IPS DF 19.7 (cell line): ENCODE measurements around the gene SYNJ2.
"Not testable (repeated sequence)": the region's sequence is repeated elsewhere in the genome, so short reads cannot be mapped to it uniquely, and the experiment has no call there.

Experiments
- DNase-seq: peaks from one replicate; pipeline ENCODE4 v3.0.0-alpha.2; 2013; ENCODE audit warnings: low read depth, low spot score

The SYNJ2 gene

GRCh38 chr6:157956171-157956730, 25.4 kb upstream of the SYNJ2 start:
- DNase-seq: no peak

GRCh38 chr6:157959451-157960227, 22.0 kb upstream of the SYNJ2 start:
- no peak for DNase-seq

- no peak for DNase-seq
Observed at GRCh38 chr6:157961153-157961831, 20.4 kb upstream of the SYNJ2 start.

- DNase-seq: no peak
Observed at GRCh38 chr6:157961832-157962575, 19.7 kb upstream of the SYNJ2 start.

- DNase-seq: no peak
Observed at GRCh38 chr6:157962601-157963302, 18.9 kb upstream of the SYNJ2 start.

GRCh38 chr6:157964100-157964499, 17.6 kb upstream of the SYNJ2 start:
- no peak for DNase-seq

- no peak for DNase-seq
Observed at GRCh38 chr6:157965387-157965786, 16.3 kb upstream of the SYNJ2 start.

- no peak for DNase-seq
Observed at GRCh38 chr6:157966589-157966977, 15.1 kb upstream of the SYNJ2 start.

- no peak for DNase-seq
Observed at GRCh38 chr6:157967020-157967419, 14.6 kb upstream of the SYNJ2 start.

- no peak for DNase-seq
Observed at GRCh38 chr6:157967486-157967885, 14.2 kb upstream of the SYNJ2 start.

- not testable (repeated sequence) for DNase-seq
Observed at GRCh38 chr6:157972177-157972576, 9.5 kb upstream of the SYNJ2 start.

- no peak for DNase-seq
Observed at GRCh38 chr6:157974341-157974894, 7.2 kb upstream of the SYNJ2 start.

- no peak for DNase-seq
Observed at GRCh38 chr6:157974967-157975366, 6.7 kb upstream of the SYNJ2 start.

GRCh38 chr6:157975456-157975855, 6.2 kb upstream of the SYNJ2 start:
- no peak for DNase-seq

- no peak for DNase-seq
Observed at GRCh38 chr6:157976345-157977175, 5.1 kb upstream of the SYNJ2 start.

GRCh38 chr6:157977176-157977804, 4.4 kb upstream of the SYNJ2 start:
- no peak for DNase-seq

- no peak for DNase-seq
Observed at GRCh38 chr6:157978021-157978783, 3.5 kb upstream of the SYNJ2 start.

- no peak for DNase-seq
Observed at GRCh38 chr6:157980288-157981131, 1.2 kb upstream of the SYNJ2 start.

GRCh38 chr6:157981132-157981394, 600 bp upstream of the SYNJ2 start:
- no peak for DNase-seq
